HG02885 (cell line): ENCODE data around the gene MTFR1L.

Experiments
- ATAC-seq: cut with Tn5 transposase; IDR thresholded peaks from one replicate; pipeline ENCODE4 v1.9.1; 2021; ENCODE audit warnings: mild to moderate bottlenecking; ENCODE audit not compliant: unreplicated experiment, poor library complexity

Gene MTFR1L

GRCh38 chr1:25856856-25857255 is 37.1 kb downstream of the MTFR1L start:
- no peak for ATAC-seq

DNA sequence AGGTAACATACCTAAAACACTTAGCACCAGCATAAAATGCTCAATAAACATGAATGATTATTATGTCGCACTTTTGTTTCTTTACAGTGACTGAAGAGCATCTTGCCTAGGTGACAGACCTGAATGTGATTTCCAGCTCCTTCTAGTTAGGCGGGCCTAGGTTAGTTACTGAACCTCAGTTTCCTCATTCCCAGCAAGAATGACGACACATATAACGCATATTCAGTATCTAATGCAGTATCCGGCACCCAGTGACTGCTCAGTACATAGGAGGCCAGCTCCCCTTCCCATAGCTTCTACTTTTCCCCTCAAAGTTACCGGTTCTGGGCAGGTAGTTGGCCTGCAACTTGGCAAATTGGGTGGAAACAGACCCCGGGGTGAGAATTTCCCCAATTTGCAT is 38.7 kb downstream of the MTFR1L start:
- ATAC-seq = no peak

- peak; percentile 90 for ATAC-seq
These were observed 39.4 kb downstream of the MTFR1L start, which contains the start of gene AUNIP for GRCh38 chr1:25858906-25859789. Gene AUNIP (minus strand): TSS chr1:25859457. CDS start chr1:25859357, 100 bp downstream.

GRCh38 chr1:25861316-25862286 is 41.8 kb downstream of the MTFR1L start:
- no peak for ATAC-seq

- no peak for ATAC-seq
These were observed 43.2 kb downstream of the MTFR1L start for GRCh38 chr1:25862785-25863485.

DNA sequence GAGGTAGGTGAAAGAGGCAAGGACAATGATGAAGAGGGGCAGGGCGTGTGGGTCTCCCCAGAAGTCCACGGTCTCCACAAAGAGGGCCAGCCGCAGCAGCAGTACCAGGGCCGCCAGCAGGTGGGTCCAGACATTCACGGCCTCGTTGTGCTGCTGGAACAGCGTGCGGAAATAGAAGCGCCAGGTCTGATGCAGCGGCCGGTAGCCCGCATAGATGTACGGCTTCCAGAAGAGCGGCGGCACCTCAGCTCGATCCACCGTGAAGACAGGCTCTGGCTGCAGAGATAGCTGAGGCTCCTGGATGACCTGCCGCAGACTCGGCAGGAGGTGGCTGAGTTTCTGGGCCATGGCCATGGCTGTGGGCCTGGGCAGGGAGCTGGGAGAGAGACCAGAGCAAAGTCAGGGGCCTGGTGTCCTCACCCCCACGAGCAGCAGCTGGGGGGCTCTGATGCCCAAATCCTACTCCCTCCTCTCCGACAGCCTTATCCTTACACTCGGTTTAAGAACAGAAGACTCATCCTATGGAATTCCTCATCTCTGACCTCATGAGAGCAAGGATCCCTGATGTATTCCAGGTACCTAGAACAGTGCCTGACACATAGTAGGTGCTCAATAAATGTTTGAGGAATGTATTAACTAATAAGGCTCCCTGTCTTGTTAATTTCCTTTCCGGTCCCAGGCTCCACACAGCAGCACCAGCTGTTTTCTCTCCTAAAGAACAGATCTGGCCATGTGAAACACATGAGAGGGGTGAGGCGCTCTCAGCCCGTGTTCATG is 43.9 kb downstream of the MTFR1L start:
- no peak for ATAC-seq

DNA sequence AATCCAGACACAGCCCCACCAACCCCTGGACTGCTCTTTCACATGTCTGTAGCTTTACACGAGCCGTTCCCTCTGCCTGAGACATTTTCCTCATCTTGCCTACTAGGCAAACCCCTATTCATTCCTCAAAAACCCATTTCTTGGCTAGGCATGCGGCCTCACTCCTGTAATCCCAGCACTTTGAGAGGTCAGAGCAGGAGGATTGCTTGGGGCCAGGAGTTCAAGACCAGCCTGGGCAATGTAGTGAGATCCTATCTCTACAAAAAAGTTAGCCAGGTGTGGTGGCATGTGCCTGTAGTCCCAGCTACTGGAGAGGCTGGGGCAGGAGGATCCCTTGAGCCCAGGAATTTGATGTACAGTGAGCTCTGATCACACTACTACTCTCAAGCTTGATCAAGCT is 44.7 kb downstream of the MTFR1L start:
- ATAC-seq = no peak

DNA sequence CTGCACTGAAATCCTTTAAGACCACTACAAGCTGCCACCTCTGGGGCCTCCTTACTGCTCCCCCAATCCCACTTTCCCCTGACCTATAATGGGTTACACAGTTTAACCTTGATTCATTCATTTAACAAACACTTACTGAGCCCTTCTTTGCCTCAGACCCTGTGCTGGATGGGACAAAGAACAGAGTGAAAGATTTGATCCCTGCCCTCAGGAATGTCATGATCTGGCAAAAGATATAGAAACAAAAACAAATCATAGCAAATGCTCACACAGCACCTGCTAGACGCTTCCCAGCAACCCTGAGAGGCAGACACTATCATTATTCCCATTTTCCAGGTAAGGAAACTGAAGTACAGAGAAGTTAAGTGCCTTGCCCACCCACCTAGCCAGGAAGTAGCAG is 46.5 kb downstream of the MTFR1L start:
- ATAC-seq = no peak

GRCh38 chr1:25867210-25867991 is 47.6 kb downstream of the MTFR1L start:
- no peak for ATAC-seq

- no peak for ATAC-seq
These were observed 50.3 kb downstream of the MTFR1L start for GRCh38 chr1:25869909-25870606.

DNA sequence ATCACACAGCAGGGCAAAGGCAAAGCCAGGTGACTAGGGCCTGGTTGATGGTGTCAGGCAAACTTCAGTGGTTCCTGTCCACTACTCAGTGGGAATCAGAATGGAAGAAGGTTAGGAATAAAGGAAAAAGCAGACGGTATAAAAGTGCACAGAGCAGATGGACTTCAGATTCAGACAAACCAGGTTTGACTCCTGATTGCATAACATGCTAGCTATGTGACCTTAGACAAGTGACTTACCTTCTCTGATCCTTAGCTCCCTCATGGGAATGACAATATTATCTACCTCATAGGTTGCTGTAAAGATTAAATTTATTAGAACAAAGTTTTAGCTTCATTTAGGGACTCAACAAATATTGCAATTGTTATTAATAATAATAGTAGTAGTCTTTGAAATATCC is 50.9 kb downstream of the MTFR1L start:
- ATAC-seq = no peak

- ATAC-seq = no peak
These were observed 51.4 kb downstream of the MTFR1L start for GRCh38 chr1:25871086-25871703.

- ATAC-seq = no peak
These were observed 52.1 kb downstream of the MTFR1L start for GRCh38 chr1:25871704-25872494.

- no peak for ATAC-seq
These were observed 53.0 kb downstream of the MTFR1L start for GRCh38 chr1:25872713-25873112.

DNA sequence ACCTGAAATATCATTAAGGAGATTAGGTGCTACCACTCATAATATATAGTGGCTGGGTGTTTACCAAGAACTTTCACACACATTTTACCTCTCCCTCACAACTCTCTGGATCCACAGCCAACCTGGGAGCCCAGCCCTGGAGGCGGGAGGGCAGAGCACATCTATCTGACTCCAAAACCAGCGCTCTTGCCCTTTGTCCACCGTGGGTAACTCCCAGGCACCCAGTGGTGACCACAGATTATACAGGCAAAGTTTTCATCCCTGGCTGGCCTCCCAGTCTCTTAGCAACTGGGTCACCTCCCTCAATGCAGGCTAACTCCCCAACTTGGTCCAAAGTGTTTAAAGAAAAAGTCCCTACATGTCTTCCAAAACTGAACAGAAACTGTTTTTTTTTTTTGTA is 53.4 kb downstream of the MTFR1L start:
- no peak for ATAC-seq

DNA sequence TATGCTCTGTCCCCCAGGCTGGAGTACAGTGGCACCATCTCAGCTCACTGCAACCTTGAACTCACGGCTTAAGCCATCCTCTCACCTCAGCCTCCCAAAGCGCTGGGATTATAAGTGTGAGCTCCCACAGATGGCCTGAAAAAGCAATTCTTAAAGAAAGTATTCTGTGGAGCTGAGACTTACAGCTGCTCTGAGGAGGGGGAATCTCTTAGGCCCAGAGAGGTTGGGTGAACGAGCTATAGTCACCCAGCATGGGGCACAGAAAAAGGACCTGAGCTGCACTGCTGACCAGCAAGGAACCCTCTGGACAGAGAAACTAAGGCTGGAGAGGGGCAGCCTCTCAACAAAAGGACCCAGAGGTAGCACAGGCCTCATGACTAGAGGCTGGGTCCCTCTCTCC is 54.5 kb downstream of the MTFR1L start:
- ATAC-seq = no peak

DNA sequence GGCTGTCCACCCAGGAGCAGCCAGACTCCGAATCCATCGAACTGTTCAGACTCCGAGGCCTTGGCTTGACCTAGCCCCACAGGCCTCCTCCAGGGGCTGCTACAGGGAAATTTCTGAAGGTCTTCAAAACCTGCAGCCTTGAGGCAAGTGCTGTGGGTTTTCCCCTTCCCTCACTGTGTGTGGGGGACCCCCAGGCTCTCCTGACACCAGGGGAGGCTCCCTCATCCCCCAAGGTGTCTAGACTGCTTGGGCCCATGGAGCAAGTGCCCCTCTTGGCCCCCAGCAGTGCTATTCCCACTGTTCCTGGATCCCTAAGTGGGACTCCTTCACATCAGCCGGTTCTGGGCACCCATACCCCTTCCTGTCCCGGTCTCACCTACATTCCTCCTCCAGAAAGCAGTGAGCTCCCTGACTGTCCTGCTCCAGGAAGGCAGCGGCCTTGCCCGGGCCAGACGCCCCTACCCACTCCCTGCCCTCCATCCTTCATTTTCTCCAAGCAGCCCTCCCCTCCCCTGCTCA is 54.9 kb downstream of the MTFR1L start:
- no peak for ATAC-seq
